Upper lobe of left lung (tissue), 4 donors: Measurements from ENCODE around the gene F7.

Source experiments
- EP300 ChIP-seq, 4 donors: sonication (generic); formaldehyde crosslinking; IDR thresholded peaks; one replicate each; pipeline ENCODE4 v1.5.1; 2017; ENCODE audit warnings: antibody characterized with exemption in 4 of 4, control low read depth in 2 of 4
- POLR2A ChIP-seq, 4 donors: fragments of 450-650 bp; IDR thresholded peaks; one replicate each; pipeline ENCODE4 v1.5.1; 2016 to 2017; ENCODE audit warnings: antibody characterized with exemption in 4 of 4, mild to moderate bottlenecking in 2 of 4
- POLR2AphosphoS5 ChIP-seq, 2 donors: sonication (generic); formaldehyde crosslinking; IDR thresholded peaks; one replicate each; pipeline ENCODE4 v1.5.1; 2017; ENCODE audit warnings: antibody characterized with exemption in 2 of 2
- TF ChIP-seq, protein P1 (sequence below), 6 experiments: fragments of 450-650 bp in 4 of 6; fragments of 200-600 bp in 2 of 6; sonication (generic) in 2 of 6; IDR thresholded peaks; one replicate each; pipeline ENCODE4 v1.5.1; 2016 to 2019; ENCODE audit warnings: antibody characterized with exemption in 6 of 6

DNA sequence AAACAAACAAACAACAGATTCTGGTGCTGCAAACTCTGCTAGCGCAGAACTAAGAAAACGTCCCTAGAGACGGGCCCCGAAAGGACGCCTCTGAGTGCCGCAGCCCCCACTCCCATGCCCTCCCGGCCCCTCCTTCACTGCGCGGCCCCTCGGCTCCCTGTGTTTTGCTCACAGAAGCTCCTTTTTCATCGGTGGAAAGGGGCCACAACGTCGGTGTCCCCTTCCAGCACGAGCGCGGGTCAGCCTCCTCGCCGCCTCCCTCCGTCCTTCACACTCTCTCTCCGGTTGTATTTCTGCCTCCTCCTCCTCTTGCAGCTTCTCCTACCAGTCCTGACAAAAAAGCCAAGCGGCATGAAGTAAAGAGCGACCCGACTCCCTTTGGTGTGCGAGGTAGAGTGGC is 14.8 kb upstream of the F7 start:
- TF ChIP-seq, protein P1, sequence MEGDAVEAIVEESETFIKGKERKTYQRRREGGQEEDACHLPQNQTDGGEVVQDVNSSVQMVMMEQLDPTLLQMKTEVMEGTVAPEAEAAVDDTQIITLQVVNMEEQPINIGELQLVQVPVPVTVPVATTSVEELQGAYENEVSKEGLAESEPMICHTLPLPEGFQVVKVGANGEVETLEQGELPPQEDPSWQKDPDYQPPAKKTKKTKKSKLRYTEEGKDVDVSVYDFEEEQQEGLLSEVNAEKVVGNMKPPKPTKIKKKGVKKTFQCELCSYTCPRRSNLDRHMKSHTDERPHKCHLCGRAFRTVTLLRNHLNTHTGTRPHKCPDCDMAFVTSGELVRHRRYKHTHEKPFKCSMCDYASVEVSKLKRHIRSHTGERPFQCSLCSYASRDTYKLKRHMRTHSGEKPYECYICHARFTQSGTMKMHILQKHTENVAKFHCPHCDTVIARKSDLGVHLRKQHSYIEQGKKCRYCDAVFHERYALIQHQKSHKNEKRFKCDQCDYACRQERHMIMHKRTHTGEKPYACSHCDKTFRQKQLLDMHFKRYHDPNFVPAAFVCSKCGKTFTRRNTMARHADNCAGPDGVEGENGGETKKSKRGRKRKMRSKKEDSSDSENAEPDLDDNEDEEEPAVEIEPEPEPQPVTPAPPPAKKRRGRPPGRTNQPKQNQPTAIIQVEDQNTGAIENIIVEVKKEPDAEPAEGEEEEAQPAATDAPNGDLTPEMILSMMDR (IDR thresholded peaks at IDR 0.05): no peak
- TF ChIP-seq POLR2AphosphoS5 (IDR thresholded peaks at IDR 0.05) (no peak), EP300 (IDR thresholded peaks at IDR 0.05) (no peak), POLR2A (IDR thresholded peaks at IDR 0.05) (no peak)
